Measurements from ENCODE around the gene FUT7. TPM values are rescaled to one million over a fixed set of nuclear protein-coding genes. Genes with fewer than 3 reads are reported as not detected.

Gene FUT7
- total RNA-seq, 3 donors from 2014 or later, result 0.14 to 0.27 TPM; not detected in 1

GRCh38 chr9:137057545-137057944 is 25.7 kb upstream of the FUT7 start:
- H3K4me3 ChIP-seq, result no peak overlapping the region
- ATAC-seq, result no peak
- peaks cover 50% of the 10 kb centered on the region for H3K4me1 ChIP-seq (ENCODE audit: low read depth)
- no peaks in the 10 kb centered on the region for H3K36me3 ChIP-seq (ENCODE audit: low read depth)
- no peaks in the 10 kb centered on the region for H3K9me3 ChIP-seq
- TF ChIP-seq CTCF (IDR thresholded peaks at IDR 0.05), result no peak
- intact Hi-C loops (cut with DNase I, micrococcal nuclease), result no loop called here
- no peak for DNase-seq

GRCh38 chr9:137056739-137057415 is 25.0 kb upstream of the FUT7 start:
- peaks cover 50% of the 10 kb centered on the region for H3K4me1 ChIP-seq (ENCODE audit: low read depth)
- H3K36me3 ChIP-seq (ENCODE audit: low read depth), result no peaks in the 10 kb centered on the region
- no peak for TF ChIP-seq CTCF (IDR thresholded peaks at IDR 0.05)
- no peaks in the 10 kb centered on the region for H3K9me3 ChIP-seq
- ATAC-seq (peak; percentile 14), DNase-seq (peak in 2 of 3 donors; percentile 40 to 58)
- no peak overlapping the region for H3K4me3 ChIP-seq
- intact Hi-C loops (cut with DNase I, micrococcal nuclease), result no loop called here

GRCh38 chr9:137055385-137056364 is 23.8 kb upstream of the FUT7 start:
- Histone ChIP-seq H3K4me3 (no peak overlapping the region), H3K9me3 (no peaks in the 10 kb centered on the region), H3K36me3 (ENCODE audit: low read depth) (no peaks in the 10 kb centered on the region), H3K4me1 (ENCODE audit: low read depth) (peaks cover 50% of the 10 kb centered on the region)
- peak; percentile 94 to 96 (median 95) for DNase-seq
- no peak for TF ChIP-seq CTCF (IDR thresholded peaks at IDR 0.05)
- intact Hi-C loops (cut with DNase I, micrococcal nuclease), result no loop called here
- peak; percentile 79 for ATAC-seq

GRCh38 chr9:137054932-137055384 is 23.1 kb upstream of the FUT7 start:
- no peaks in the 10 kb centered on the region for H3K36me3 ChIP-seq (ENCODE audit: low read depth)
- intact Hi-C loops (cut with DNase I, micrococcal nuclease), result no loop called here
- no peak for TF ChIP-seq CTCF (IDR thresholded peaks at IDR 0.05)
- no peaks in the 10 kb centered on the region for H3K9me3 ChIP-seq
- DNase-seq (peak in 2 of 3 donors; percentile 55 to 61), ATAC-seq (peak; percentile 8)
- peaks cover 50% of the 10 kb centered on the region for H3K4me1 ChIP-seq (ENCODE audit: low read depth)
- H3K4me3 ChIP-seq, result no peak overlapping the region

GRCh38 chr9:137053944-137054931 is 22.4 kb upstream of the FUT7 start, which contains the start of gene ENTPD2:
Gene ENTPD2, minus strand, starts transcription at chr9:137054061. Its CDS starts 64 bp downstream, at chr9:137053997.
- DNase-seq, result peak; percentile 85 to 89 (median 87)
- Histone ChIP-seq H3K9me3 (no peaks in the 10 kb centered on the region), H3K4me1 (ENCODE audit: low read depth) (peaks cover 50% of the 10 kb centered on the region), H3K4me3 (peak within 1 kb of the TSS; percentile 23), H3K36me3 (ENCODE audit: low read depth) (no peaks in the 10 kb centered on the region)
- ATAC-seq, result peak; percentile 82
- TF ChIP-seq CTCF (IDR thresholded peaks at IDR 0.05), result no peak
- intact Hi-C loops (cut with DNase I, micrococcal nuclease), result no loop called here
